Effector memory CD4-positive, alpha-beta T cell (primary cell): ENCODE measurements around the gene P2RY8.
"Not testable (repeated sequence)": the region's sequence is repeated elsewhere in the genome, so short reads cannot be mapped to it uniquely, and the experiment has no call there.

ENCODE experiments used
- DNase-seq, 3 donors: peaks; one replicate each; pipeline ENCODE4 v3.0.0-alpha.2; 2020
- H3K27ac ChIP-seq: 2 replicates; pipeline ENCODE4 v1.7.0; 2013; ENCODE audit warnings: mild to moderate bottlenecking, low read length, moderate library complexity; ENCODE audit not compliant: insufficient read depth, poor library complexity, severe bottlenecking
- H3K27me3 ChIP-seq: replicated peaks from 2 replicates; pipeline ENCODE4 v1.7.0; 2013; ENCODE audit warnings: mild to moderate bottlenecking, low read length; ENCODE audit not compliant: insufficient read depth, control insufficient read depth, poor library complexity, severe bottlenecking
- H3K36me3 ChIP-seq: 2 replicates; pipeline ENCODE4 v1.7.0; 2013; ENCODE audit warnings: mild to moderate bottlenecking, low read length, moderate library complexity; ENCODE audit not compliant: control insufficient read depth, insufficient read depth
- H3K4me1 ChIP-seq: 2 replicates; pipeline ENCODE4 v1.7.0; 2013; ENCODE audit warnings: low read length, mild to moderate bottlenecking; ENCODE audit not compliant: control insufficient read depth, insufficient read depth, poor library complexity, severe bottlenecking
- H3K4me3 ChIP-seq: 2 replicates; pipeline ENCODE4 v1.7.0; 2013; ENCODE audit warnings: low read length, low read depth, mild to moderate bottlenecking; ENCODE audit not compliant: insufficient read depth, poor library complexity, severe bottlenecking
- H3K9me3 ChIP-seq: 2 replicates; pipeline ENCODE4 v1.7.0; 2013; ENCODE audit warnings: mild to moderate bottlenecking, low read length, moderate library complexity; ENCODE audit not compliant: control insufficient read depth

The P2RY8 gene

GRCh38 chrX:1500701-1501624, 36.0 kb downstream of the P2RY8 start:
- H3K36me3 ChIP-seq: peaks cover 26% of the 10 kb centered on the region
- H3K27ac ChIP-seq: peak overlapping the region; percentile 64
- H3K27me3 ChIP-seq: no peaks in the 10 kb centered on the region
- H3K4me3 ChIP-seq: no peak overlapping the region
- no peak for DNase-seq
- peaks cover 3% of the 10 kb centered on the region for H3K4me1 ChIP-seq
- no peaks in the 10 kb centered on the region for H3K9me3 ChIP-seq

DNA sequence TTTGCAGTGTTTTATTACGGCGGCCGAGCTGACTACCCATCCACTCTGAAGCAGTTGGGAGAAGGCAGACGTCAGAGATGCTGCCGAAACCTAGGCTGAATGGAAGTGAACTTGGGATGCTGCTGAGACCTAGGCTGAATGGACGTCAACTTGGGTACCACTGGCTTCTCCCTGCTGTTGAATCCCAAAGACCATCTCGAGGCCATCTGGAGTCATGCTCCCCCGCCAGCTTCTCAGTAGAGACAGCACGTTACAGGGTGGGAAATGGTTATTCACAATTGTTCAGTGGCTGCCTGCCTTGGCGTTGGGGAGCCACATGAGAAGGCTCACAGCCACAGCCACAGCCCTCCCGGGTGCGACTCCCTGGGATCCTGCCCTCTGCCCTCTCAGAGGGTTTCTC, 40.9 kb downstream of the P2RY8 start:
- peaks cover 9% of the 10 kb centered on the region for H3K4me1 ChIP-seq
- H3K36me3 ChIP-seq: peaks cover 22% of the 10 kb centered on the region
- peaks cover 6% of the 10 kb centered on the region for H3K9me3 ChIP-seq
- no peaks in the 10 kb centered on the region for H3K27me3 ChIP-seq
- no peak overlapping the region for H3K4me3 ChIP-seq
- H3K27ac ChIP-seq: no peak overlapping the region
- no peak for DNase-seq

- Histone ChIP-seq H3K36me3 (peaks cover 24% of the 10 kb centered on the region), H3K27me3 (no peaks in the 10 kb centered on the region), H3K4me1 (peaks cover 6% of the 10 kb centered on the region), H3K9me3 (peaks cover 6% of the 10 kb centered on the region), H3K4me3 (no peak overlapping the region), H3K27ac (no peak overlapping the region)
- no peak for DNase-seq
These were observed 43.0 kb downstream of the P2RY8 start for GRCh38 chrX:1493877-1494510.

DNA sequence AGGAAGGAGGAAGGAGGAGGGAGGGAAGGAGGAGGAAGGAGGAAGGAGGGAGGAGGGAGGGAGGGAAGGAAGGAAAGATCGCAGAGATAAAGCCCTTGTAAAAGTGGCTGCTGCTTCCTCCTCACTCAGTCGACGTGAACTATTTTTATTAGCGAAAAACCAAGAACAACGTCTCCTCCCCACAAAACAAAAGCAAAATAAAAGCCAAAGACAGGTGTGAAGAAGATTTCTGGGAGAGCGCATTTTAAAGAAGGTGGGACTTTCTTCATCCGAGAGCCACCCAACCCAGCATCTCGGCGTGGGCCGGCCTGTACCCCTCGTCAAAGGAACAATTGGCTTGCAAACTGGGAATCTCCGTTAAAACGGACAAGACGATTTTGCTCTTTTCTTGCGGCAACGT, 43.6 kb downstream of the P2RY8 start:
- DNase-seq: no peak
- Histone ChIP-seq H3K36me3 (peaks cover 30% of the 10 kb centered on the region), H3K4me1 (peaks cover 6% of the 10 kb centered on the region), H3K4me3 (no peak overlapping the region), H3K9me3 (peaks cover 6% of the 10 kb centered on the region), H3K27me3 (no peaks in the 10 kb centered on the region), H3K27ac (no peak overlapping the region)

DNA sequence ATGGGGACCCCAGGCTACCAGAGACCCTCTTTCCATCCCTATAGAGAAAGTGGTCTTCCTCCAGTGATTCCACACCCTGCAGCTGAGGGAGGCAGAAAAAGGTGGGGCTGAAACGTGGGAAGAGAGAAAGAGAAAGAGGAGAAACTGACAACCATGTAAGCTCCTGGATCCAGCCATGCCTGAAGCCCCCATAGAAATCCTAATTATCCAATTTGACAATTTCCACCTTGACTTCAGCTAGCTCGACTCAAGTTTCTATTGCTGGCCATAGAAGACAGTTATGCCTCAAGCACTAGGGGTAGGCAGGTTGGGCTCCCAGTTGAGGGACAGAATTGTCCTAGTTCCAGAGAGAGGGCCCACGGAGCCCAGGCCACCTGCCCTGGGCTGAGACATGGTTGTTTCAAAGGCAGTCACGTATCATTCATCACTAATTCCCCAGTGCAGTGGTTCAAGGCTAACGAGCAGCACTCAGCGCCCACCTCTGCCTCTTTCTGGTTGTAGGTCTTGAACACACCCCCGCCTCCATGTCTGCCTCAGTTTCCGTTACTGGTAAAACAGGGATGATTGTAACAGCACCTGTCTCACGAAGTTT, 44.5 kb downstream of the P2RY8 start:
- peaks cover 32% of the 10 kb centered on the region for H3K36me3 ChIP-seq
- peaks cover 6% of the 10 kb centered on the region for H3K4me1 ChIP-seq
- peak overlapping the region; percentile 30 for H3K27ac ChIP-seq
- peaks cover 6% of the 10 kb centered on the region for H3K9me3 ChIP-seq
- H3K4me3 ChIP-seq: no peak overlapping the region
- H3K27me3 ChIP-seq: no peaks in the 10 kb centered on the region
- no peak for DNase-seq

- Histone ChIP-seq H3K9me3 (peaks cover 6% of the 10 kb centered on the region), H3K27ac (peak overlapping the region; percentile 30), H3K4me1 (peaks cover 6% of the 10 kb centered on the region), H3K27me3 (no peaks in the 10 kb centered on the region), H3K4me3 (no peak overlapping the region), H3K36me3 (peaks cover 37% of the 10 kb centered on the region)
- peak in 1 of 3 donors; percentile 26 for DNase-seq
These were observed 45.1 kb downstream of the P2RY8 start for GRCh38 chrX:1491851-1492349.

DNA sequence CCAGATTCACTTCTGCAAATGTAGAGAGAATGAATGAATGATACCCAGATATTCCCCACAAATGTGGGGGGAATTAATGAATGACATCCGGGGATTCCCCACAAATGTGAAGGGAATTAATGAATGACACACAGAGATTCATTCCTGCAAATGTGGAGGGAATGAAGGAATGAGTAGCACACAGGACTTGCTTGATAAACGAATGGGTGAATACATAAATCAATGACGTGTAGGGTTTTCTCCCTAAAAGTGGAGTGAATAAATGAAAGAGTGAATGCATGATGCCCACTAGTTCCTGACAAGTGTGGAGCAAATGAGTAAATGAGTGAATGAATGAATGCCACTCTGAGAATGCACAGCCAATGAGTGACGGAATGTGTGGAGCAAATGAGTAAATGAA, 45.7 kb downstream of the P2RY8 start:
- not testable (repeated sequence) for H3K27me3 ChIP-seq, DNase-seq, H3K4me3 ChIP-seq, H3K9me3 ChIP-seq, H3K4me1 ChIP-seq, H3K27ac ChIP-seq
- peaks cover 41% of the 10 kb centered on the region for H3K36me3 ChIP-seq

DNA sequence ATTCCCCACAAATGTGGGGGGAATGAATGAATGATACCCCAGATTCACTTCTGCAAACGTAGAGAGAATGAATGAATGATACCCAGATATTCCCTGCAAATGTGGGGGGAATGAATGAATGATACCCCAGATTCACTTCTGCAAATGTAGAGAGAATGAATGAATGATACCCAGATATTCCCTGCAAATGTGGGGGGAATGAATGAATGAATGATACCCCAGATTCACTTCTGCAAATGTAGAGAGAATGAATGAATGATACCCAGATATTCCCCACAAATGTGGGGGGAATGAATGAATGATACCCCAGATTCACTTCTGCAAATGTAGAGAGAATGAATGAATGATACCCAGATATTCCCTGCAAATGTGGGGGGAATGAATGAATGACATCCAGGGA, 46.3 kb downstream of the P2RY8 start:
- H3K4me1 ChIP-seq, H3K27me3 ChIP-seq, DNase-seq, H3K9me3 ChIP-seq, H3K4me3 ChIP-seq, H3K27ac ChIP-seq: not testable (repeated sequence)
- H3K36me3 ChIP-seq: peaks cover 42% of the 10 kb centered on the region

DNA sequence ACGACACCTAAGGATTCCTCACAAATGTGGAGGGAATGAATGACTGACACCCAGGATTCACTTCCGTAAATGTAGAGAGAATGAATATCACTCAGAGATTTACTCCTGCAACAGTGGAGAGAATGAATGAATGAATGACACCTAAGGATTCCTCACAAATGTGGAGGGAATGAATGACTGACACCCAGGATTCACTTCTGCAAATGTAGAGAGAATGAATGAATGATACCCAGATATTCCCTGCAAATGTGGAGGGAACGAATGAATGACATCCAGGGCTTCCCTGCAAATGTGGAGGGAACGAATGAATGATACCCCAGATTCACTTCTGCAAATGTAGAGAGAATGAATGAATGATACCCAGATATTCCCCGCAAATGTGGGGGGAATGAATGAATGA, 47.6 kb downstream of the P2RY8 start:
- H3K36me3 ChIP-seq: peaks cover 43% of the 10 kb centered on the region
- H3K27ac ChIP-seq, DNase-seq, H3K4me1 ChIP-seq, H3K27me3 ChIP-seq, H3K4me3 ChIP-seq, H3K9me3 ChIP-seq: not testable (repeated sequence)

- Histone ChIP-seq H3K4me1 (peaks cover 2% of the 10 kb centered on the region), H3K36me3 (peaks cover 48% of the 10 kb centered on the region), H3K27me3 (no peaks in the 10 kb centered on the region), H3K4me3 (no peak overlapping the region), H3K9me3 (peaks cover 6% of the 10 kb centered on the region), H3K27ac (no peak overlapping the region)
- no peak for DNase-seq
These were observed 48.2 kb downstream of the P2RY8 start for GRCh38 chrX:1488745-1489144.
